Ecto neural progenitor cell (in vitro differentiated cells): ENCODE data around the gene PPARA.
"Not testable (repeated sequence)": the region's sequence is repeated elsewhere in the genome, so short reads cannot be mapped to it uniquely, and the experiment has no call there.

Experiments used
- DNase-seq: peaks from one replicate; pipeline ENCODE4 v3.0.0-alpha.2; 2018; ENCODE audit warnings: low spot score

The PPARA gene

DNA sequence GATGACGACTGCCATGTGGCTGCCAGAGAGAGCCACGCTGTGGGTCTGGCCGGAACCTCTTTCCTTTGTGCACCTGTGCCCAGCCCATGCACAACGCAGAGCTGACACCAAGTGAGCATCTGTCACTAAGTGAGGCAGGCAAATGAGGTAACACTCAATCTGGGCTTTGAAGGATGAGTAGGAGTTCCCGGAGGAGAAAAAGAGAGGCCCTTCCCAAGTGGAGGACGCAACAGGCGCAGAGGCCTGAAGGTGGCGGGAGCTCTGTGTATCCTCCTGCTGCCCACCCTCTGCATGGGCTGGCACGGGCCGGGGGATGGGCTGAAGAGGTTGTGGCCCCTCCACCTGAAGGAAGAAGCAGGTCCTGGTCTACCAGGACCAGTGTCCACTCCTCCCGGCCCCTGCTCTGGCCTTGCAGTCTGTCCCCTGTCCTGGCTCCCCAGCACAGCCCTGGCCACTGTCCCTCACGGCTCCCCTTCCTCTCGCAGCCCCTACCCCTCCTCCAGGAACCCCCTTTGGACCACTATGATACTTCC lies 23.4 kb upstream of the PPARA start:
- DNase-seq: no peak

DNA sequence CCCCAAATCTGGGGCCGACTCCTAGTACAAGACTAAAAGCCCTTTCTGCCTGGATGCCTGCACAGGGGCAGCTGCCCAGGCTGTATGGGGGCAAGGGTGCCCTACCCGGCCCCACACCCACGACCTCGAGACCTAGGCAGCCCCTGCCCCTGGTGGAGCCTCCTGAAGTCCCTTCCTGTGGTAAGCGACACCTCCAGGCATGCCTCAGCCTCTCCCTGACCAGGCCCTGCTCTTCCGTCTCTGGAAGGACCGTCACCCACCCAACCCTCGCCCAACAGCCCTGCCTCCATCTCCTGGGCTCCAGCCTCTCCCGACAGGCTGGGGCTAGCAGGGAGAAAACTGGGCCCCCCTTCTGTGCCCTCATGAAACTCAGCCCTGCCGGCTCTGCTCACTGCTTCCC lies 22.8 kb upstream of the PPARA start:
- DNase-seq: no peak

DNA sequence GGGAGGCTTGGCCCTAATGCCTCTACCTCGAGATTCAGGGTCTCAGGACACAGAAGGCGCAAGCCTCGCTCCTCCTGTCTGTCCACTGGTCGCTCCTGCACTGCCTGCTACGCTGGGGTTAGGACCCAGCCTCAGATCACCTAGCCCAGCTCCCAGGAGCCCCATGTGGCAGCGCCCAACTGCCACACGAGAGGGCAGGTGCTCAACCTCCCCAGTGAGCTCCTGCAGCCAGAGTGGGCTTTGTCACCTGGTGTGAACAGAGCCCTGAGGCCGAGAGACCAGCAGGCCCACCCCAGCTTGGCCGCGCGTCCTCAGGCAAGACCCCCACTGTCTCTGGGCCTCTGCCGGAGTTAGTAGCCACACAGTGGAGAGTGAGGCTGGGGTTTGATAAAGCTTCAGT lies 21.7 kb upstream of the PPARA start:
- DNase-seq: no peak

DNA sequence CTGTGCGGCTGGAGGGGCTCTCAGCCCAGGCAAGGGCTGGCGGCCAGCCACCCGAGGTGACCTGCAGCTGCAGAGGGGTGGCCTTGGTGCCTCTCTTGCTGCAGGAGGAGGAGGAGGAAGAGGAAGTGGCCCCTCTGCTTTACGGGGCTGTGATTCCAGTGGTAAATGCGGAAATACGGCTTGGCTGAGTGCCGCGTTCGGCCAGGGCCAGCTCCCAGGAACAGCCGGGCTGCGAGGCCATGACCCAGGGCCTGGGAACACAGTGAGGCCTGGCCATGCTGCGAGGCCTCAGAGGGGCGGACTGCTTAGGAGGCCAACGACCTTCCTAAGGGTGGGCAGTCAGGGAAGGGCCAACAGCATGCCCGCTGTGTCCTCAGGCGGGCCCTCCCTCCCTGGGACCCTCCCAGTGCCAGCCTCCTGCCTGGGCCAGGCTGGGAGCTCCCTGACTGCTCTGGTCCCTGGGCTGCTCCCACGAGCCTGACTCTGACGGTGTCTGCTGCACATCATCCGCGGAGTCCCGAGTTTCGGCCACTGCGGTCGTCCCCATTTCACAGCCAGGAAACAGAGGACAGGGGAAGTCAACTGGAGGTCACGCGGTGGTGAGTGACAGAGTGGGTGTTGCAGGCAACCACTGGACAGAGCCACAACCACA lies 20.8 kb upstream of the PPARA start:
- no peak for DNase-seq

DNA sequence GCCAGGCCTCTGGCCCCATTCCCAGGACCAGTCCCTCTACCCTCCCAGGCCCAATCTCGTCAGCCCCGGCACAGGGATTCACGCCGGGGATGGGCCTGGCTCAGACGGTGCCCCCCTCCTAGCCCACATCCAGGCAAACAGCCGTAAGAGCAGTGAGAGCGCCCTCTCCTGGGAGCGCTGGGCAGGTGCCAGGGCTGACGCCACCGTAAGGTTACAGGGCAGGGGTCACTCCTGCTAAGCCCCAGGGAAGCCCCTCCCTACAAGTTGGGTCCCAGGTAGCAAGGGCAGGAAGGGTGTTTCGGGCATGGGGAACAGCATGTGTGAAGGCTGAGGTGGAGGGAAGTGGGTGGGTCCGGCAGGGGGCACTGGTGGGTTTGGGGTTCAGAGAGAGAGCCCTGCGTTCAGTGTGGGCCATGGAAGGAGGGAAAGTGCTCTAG lies 19.2 kb upstream of the PPARA start:
- DNase-seq: peak; percentile 73

DNA sequence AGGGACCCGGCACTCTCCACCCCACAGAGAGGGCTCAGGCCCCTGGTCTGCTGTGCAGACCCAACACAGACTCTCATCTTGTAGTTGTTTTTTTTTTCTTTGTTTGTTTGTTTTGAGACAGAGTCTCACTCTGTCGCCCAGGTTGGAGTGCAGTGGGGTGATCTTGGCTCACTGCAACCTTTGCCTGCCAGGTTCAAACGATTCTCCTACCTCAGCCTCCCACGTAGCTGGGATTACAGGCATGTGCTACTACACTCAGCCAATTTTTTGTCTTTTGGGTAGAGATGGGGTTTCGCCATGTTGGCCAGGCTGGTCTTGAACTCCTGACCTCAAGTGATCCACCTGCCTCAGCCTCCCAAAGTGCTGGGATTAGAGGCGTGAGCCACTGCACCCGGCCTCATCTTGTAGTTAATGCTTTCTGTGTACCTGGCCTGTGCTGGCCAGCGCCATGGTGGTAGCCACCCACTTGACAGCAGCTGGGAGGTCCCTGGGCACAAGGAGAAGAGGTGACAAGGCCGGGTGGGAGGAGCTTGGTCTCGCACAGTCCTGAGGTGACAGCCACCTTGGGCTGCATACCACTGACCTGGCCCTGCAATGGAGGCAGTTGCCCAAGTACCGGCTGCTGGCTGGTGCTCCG lies 18.0 kb upstream of the PPARA start:
- DNase-seq: not testable (repeated sequence)

DNA sequence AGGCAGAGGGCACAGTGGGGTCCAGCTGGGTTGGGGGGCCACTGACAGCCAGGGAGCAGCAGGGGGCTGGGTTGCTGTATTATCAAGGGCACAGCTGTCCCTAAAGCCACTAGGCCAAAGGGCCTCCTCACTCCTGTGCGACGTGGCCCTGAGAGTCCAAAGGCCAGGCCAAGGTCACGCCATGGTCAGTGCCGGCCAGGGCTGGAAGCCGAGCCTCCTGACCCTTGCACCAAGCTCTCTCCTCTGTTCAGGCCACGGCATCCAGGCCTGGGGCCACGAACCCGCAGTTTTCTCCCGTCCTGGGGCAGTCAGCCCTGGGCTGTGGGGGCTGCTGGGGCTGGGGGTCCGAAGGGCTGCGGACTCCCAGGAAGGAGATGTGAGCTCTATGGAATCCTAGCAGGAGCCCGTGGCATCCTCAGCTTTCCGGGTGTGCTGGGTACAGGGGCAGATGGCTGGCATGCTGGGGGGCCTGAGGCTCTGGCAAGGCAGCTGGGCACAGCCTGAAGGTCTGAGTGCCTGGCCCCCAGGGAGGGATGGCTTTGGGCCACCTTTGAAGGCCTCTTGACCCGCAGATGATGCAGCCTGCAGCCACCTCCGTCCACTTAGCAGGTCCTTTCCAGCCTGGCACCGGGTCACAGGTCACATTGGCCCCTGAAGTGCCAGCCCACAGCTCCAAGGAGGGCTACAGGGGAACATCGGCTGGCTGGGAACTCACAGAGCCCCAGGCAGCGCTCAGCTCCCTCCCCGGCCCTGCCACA lies 17.3 kb upstream of the PPARA start:
- DNase-seq: no peak

DNA sequence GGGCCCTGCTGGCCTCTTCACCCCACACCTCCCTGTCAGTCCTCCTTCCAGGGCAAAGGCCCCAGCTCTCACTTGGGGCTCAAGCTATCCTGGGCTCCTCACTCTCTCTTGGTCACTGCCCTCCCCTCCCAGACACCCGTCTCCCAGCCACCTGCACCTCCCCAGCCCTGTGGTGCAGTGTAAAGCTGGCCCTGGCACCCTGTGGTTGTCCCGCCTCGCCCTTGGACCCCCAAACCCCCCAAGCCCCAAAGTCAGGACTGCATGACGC lies 16.8 kb upstream of the PPARA start:
- DNase-seq: no peak

DNA sequence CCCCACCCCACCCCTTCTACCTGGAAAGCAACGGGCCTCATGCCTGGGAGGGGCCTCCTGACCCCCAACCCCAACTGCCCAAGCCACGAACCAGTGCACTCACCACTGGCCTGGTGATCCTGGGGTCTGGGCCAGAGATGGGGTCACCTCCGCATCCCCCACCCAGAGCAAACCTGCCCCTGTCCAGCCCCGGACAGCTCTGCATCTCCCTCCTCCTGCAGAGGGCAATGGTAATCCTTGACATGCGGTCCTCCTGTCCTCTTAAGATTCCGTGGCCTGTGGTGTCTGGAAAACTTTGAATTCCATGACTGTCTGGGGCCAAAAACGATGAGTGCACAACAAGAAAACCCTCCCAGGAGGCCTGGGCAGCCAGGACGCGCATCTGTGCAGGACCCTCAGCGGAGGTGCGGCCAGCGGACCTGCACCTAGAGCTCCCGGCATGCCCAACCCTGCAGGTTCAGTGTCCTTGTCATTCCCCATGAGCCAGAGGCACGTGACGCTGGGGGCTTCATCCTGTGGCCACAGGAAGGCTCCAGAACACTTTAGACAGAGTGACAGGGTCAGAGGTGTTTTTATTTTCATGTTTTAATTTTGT lies 16.1 kb upstream of the PPARA start:
- DNase-seq: no peak

DNA sequence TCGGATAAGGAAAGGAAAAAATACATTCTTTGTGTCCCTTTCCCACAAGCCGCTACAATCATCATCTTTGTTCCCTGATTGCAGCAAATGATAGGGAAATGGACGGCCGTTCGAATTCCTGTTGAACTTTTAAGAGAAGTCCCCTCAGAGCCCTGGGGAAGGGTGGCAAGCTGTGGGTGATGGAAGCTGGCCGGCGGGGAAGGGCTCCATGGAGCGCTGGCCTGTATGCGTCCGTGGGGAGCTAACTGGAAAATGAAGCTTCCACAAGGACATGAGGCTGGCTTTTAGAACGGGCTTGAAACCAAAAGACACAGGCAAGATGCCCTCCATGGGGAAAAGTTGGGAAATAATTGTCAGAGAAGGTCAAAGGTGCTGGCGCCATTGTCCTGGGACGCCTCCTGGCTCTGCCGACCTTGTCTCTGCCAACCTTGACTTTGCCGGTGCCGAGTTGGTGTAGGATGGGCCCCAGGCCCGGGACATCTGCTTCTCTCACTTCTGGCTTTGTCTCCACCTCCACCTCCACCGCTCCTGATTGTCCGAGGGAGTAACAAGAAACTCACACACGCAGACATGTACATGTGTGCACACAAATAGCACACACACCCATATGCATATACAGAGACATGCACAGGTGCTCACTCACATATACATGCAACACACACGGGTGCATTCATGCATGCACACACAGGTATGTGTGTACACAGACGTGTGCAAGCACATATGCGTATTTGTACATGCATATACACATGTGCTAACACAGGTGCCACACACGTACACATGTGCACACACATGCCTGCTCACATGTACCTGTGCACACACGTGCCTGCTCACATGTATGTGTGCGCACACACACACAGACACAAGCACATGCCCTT lies 14.5 kb upstream of the PPARA start:
- DNase-seq: no peak

DNA sequence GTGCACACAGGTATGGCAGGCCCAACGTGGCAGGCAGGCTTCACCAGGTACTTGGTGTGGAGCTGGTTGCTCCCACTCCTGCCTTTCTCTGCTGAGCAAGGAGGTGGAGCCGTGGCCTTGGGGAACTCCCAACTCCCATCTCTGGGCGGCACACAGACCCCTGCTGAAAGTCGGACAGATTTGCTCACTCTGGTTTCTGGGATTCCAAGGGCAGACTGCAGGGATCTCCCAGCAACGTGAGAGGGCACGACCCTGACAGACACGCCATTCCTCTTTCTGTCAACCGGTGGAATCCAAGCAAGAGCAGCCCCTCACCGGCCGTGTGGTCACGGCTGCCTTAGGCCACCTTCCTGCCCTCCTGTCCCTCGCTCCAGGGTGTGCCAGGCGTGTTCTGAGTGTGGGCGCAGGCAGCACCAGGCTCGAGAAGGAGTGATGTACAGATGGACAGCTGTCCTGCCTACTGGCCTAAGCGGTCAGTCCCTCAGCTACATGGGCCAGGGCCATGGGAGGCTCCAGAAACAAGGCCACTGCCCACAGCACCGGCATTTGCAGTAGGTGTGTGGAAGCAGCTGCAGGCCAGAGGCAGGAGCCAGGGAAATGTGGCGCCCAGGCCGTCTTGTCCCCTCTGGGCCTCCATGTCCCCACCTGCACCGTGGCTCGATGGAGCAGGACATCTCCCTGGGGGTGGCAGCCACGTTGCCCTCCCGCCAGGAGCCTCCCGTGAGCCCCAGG lies 13.7 kb upstream of the PPARA start:
- no peak for DNase-seq

DNA sequence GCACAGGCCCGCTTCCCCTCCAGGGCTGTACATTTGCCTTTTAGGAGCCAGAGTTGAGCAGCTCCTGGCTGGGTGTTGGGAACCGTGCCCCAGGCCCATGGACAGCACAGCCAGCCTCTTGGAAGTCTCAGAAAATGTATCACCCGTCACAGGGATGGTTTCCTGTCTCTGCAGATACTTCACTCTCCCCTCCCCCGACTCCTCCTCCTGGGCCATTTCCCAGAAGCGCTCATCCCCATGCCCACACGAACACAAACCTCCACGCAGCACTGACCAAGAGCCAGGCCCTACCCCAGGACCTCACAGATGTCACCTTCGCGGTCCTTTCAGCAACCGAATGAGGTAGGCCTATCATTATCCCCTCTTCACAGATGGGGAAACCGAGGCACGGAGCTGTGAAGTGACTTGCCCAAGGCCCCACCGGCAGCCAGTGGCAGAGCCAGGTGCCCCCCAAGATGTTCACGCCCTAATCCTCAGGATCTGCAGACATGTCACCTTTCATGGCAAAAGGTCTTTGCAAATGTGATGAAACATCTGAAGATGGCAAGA lies 13.0 kb upstream of the PPARA start:
- no peak for DNase-seq

DNA sequence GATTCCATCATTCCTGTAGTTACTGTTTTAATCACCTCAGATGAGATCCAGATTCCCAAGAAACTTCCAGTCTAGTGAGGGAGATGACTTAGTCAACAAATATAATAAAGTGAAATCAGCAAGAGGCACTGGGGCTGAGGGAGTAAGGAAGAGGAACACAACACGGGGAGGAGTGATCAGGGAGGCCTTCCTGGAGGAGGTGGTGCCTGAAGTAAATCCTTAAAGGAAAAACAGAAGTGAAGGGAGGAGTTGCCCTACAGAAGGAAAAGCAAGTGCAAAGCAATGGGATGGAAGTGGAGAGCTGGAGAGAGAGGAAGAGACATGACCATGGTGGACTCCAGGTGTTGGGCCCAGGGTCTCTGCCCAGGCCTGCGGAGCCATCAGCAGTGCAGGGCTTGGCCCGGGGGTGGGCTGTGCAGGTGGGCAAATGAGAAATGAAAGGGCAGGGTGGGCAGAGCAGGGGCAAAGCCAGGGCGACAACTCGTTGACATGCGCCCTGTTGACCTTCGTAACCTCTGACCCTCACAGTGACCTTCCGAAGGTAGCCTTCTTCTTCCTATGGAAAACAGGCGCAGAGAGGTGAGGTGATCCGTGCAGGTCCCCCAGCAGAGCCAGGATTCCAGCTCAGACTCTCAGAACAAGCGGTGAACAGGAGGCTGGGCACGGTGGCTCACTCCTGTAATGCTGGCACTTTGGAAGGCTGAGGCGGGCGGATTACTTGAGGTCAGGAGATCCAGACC lies 12.1 kb upstream of the PPARA start:
- DNase-seq: no peak

DNA sequence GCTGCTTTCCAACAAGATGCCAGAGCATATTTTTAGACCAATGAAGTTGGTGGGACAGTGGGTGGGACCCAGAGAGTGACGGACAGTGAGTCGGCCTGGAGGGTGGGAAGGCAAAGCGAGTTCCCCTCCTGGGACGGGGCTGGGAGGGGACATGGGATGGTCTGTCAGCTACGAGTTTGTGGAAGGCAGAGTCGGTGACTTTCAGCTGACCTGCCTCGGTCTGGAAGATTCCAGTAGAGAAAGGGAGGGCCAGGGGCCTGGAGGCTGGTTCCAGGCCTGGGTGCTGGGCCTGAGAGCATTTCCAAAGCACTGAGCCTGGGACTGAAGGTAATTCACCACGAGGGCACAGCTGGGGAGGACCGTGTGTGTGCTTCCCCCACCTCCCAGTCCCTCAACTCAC lies 10.9 kb upstream of the PPARA start:
- DNase-seq: not testable (repeated sequence)

DNA sequence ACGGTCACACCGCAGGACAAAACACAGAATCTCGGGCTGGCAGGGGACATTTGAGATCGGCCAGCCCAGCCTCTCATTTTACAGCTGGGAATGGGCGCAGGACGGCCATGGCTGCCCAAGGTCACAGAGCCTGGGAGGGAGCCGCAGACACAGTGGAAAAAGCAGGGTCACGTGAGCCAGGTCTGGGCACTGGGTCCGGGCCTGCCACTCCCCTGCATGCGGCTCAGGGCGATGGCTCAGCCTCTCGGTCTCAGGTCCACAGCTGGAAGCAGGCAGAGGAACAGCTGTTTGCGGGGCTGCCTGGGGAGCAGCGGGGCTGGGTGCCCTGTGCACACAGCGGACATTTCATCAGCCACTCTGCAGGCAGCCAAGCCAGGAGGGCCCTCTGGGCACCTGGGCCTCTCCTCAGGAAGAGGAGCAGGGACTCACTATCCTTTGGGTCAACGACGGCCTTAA lies 10.4 kb upstream of the PPARA start:
- no peak for DNase-seq

DNA sequence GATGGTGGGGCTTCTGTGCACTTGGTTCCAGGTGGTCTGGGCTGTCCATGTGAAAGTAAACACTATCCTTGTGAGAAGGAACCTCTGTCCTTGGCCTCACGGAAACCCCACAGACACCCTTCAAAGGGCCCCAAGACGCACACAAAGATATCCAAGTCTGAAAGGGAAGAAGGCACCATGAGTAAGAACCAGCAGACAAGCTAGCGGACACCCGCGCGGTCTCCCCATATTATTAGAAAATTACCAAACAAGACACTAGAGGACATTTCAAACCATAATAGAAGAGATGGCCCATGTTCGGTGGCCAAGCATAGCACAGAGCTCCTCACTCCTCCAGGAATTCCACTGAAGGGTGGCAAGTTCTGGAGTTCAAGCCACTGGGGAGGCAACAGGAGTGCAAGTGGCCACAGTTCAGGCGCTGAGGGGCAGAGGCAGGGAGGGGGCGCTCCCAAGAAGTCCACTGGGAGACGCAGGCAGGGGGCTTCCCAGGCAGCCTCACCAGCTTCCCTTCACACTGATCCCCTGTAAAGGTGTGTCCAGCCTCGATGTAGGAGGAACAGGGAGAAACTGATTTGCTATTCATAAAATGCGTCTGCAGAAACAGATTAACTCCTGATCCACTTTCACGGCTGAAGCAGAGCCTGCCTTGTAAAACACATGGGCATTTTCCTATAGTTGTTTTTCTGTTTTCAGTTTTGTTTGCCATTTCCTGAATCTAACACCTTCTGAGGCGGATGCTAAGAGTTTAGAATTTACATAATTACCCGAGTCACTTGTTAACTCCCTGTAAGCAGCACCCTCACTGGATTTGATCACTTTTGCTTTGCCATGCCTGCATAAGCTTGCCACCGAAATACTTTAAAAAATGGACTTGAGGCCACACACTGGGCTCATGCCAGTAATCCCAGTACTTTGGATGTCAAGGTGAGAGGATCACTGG lies 9.1 kb upstream of the PPARA start:
- no peak for DNase-seq

DNA sequence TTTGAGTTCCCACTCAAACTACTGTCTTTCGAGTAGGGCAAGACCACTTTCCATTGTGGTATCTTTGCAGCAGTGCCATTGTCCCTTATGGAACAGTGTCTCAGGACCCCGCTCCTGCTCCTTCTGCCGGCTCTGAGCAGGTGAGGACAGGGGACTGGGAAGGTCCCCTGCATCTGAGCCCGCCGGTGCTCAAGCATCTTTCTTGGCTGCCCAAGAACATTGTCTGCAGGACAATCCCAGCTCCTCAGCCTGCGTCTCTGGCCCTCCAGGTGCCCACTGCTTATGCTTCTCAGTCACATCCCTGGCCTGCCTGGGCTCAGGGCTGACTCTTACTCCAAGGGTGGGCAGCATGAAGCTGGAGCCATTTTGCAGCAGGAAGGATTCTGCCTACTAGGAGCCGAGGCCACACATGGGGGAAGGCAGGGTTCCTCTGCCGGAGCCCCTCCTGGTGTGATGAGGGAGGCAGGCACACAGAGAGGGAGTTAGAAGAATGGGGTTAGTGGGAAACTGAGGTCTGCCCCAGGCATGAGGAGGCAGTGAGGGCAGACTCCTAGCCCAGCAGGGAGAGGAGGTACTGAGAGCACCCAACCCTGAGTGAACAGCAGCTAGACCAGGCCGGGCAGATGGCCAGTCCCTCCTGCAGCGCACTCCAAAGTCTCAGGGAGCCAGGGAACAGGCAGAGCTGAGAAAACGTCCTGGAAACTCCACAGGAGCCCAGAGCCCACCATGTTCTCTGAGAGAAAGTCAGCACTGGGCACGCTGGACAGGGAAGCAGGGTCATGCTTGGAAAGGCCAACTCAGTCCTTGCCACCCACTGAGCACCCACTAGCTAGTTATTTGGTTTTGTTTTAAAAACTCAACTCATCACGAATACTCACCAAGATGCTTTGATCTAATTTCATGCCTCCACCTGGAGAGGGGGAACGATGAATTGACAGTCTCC lies 7.5 kb upstream of the PPARA start:
- no peak for DNase-seq
